ENCODE results near the gene TMEM33. TPM values are rescaled to one million over a fixed set of nuclear protein-coding genes. Genes with fewer than 3 reads are reported as not detected.

Gene TMEM33
- total RNA-seq, 1 experiment from 2014 or later = 81.4 TPM

DNA sequence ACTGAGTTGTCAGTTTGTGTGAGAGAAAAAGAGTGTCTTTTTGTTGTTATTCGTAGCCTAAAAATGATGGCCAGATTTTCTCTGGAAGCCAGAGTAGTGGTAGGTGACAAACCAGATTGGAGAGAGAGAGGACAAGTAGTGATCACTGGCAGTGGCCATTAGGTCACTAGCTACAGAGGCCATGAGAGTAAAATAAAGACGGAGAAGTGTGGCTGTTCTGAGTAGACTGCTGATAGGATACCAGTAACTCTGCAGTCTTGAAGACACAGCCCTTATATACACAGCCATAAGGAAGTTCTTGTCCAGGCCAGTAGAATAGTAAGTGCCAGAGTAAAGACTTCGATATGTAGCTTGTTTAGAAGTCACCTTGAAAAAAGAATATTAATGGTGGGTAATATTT is 62.8 kb downstream of the TMEM33 start:
- Mint-ChIP-seq H3K27me3 (ENCODE audit: low read depth) (no peaks in the 10 kb centered on the region), H3K27ac (peak overlapping the region; percentile 29), H3K4me3 (no peak overlapping the region), H3K9me3 (no peaks in the 10 kb centered on the region), H3K4me1 (no peaks in the 10 kb centered on the region), H3K36me3 (peaks cover 4% of the 10 kb centered on the region; the same call in 1 of the 2 replicates)
- no peak for DNase-seq (ENCODE audit: low spot score)
- ChIA-PET POLR2A (no interaction called here), CTCF (interaction anchor here (0.5 to 0.8 kb wide), 2 partner anchors 40 to 475 kb away, joined by 3 read pairs; no protein-coding TSS in a partner anchor)
- no peak for ATAC-seq
- TF ChIP-seq ZNF671 (CRISPR knock-in tag; IDR thresholded peaks at IDR 0.05) (no peak), OVOL2 (CRISPR knock-in tag; IDR thresholded peaks at IDR 0.05; ENCODE audit: borderline replicate concordance) (no peak), RORB (CRISPR knock-in tag; IDR thresholded peaks at IDR 0.05) (no peak), CREM (CRISPR knock-in tag; IDR thresholded peaks at IDR 0.05) (no peak), ZNF121 (CRISPR knock-in tag; IDR thresholded peaks at IDR 0.05) (no peak), SP1 (CRISPR knock-in tag; conservative IDR thresholded peaks at IDR 0.05) (no peak), ZNF138 (CRISPR knock-in tag; conservative IDR thresholded peaks at IDR 0.05) (no peak)
- TF ChIP-seq, protein P1, sequence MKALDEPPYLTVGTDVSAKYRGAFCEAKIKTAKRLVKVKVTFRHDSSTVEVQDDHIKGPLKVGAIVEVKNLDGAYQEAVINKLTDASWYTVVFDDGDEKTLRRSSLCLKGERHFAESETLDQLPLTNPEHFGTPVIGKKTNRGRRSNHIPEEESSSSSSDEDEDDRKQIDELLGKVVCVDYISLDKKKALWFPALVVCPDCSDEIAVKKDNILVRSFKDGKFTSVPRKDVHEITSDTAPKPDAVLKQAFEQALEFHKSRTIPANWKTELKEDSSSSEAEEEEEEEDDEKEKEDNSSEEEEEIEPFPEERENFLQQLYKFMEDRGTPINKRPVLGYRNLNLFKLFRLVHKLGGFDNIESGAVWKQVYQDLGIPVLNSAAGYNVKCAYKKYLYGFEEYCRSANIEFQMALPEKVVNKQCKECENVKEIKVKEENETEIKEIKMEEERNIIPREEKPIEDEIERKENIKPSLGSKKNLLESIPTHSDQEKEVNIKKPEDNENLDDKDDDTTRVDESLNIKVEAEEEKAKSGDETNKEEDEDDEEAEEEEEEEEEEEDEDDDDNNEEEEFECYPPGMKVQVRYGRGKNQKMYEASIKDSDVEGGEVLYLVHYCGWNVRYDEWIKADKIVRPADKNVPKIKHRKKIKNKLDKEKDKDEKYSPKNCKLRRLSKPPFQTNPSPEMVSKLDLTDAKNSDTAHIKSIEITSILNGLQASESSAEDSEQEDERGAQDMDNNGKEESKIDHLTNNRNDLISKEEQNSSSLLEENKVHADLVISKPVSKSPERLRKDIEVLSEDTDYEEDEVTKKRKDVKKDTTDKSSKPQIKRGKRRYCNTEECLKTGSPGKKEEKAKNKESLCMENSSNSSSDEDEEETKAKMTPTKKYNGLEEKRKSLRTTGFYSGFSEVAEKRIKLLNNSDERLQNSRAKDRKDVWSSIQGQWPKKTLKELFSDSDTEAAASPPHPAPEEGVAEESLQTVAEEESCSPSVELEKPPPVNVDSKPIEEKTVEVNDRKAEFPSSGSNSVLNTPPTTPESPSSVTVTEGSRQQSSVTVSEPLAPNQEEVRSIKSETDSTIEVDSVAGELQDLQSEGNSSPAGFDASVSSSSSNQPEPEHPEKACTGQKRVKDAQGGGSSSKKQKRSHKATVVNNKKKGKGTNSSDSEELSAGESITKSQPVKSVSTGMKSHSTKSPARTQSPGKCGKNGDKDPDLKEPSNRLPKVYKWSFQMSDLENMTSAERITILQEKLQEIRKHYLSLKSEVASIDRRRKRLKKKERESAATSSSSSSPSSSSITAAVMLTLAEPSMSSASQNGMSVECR (CRISPR knock-in tag; IDR thresholded peaks at IDR 0.05; ENCODE audit: borderline replicate concordance) = no peak

DNA sequence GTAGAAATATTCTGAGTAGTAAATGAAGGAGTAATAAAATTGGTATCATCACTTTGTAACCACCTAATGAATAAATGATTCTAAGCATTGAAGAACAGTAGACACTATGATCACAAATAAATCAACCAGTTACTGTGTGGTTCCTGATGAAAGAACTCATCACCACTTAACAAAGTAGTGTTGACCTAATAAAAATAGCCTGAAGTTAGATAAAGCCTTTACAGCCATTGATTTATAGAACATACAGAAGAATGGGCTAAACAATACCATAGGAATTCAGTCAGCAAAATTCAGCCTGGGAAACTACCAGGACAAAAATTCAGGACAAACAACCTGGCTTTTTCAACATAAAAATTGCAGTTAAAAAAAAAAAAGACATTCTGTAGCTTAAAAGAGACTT is 64.1 kb downstream of the TMEM33 start:
- H3K27ac Mint-ChIP-seq = no peak overlapping the region
- H3K9me3 Mint-ChIP-seq = no peaks in the 10 kb centered on the region
- H3K4me3 Mint-ChIP-seq = no peak overlapping the region
- POLR2A ChIA-PET = no interaction called here
- H3K36me3 Mint-ChIP-seq = peaks cover 4% of the 10 kb centered on the region; the same call in 1 of the 2 replicates
- no peak for DNase-seq (ENCODE audit: low spot score)
- CTCF ChIA-PET = no interaction called here
- no peak for ATAC-seq
- TF ChIP-seq SMAD4 (CRISPR knock-in tag; IDR thresholded peaks at IDR 0.05) (no peak), ZNF121 (CRISPR knock-in tag; IDR thresholded peaks at IDR 0.05) (no peak), CREM (CRISPR knock-in tag; IDR thresholded peaks at IDR 0.05) (no peak), SMAD3 (CRISPR knock-in tag; IDR thresholded peaks at IDR 0.05; ENCODE audit: borderline replicate concordance) (no peak), OVOL2 (CRISPR knock-in tag; IDR thresholded peaks at IDR 0.05; ENCODE audit: borderline replicate concordance) (no peak), NFATC4 (CRISPR knock-in tag; IDR thresholded peaks at IDR 0.05) (no peak), ZNF138 (CRISPR knock-in tag; conservative IDR thresholded peaks at IDR 0.05) (no peak)
- TF ChIP-seq, protein P2, sequence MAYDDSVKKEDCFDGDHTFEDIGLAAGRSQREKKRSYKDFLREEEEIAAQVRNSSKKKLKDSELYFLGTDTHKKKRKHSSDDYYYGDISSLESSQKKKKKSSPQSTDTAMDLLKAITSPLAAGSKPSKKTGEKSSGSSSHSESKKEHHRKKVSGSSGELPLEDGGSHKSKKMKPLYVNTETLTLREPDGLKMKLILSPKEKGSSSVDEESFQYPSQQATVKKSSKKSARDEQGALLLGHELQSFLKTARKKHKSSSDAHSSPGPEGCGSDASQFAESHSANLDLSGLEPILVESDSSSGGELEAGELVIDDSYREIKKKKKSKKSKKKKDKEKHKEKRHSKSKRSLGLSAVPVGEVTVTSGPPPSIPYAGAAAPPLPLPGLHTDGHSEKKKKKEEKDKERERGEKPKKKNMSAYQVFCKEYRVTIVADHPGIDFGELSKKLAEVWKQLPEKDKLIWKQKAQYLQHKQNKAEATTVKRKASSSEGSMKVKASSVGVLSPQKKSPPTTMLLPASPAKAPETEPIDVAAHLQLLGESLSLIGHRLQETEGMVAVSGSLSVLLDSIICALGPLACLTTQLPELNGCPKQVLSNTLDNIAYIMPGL (CRISPR knock-in tag; IDR thresholded peaks at IDR 0.05) = no peak
- TF ChIP-seq, protein P3, sequence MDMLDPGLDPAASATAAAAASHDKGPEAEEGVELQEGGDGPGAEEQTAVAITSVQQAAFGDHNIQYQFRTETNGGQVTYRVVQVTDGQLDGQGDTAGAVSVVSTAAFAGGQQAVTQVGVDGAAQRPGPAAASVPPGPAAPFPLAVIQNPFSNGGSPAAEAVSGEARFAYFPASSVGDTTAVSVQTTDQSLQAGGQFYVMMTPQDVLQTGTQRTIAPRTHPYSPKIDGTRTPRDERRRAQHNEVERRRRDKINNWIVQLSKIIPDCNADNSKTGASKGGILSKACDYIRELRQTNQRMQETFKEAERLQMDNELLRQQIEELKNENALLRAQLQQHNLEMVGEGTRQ (CRISPR knock-in tag; IDR thresholded peaks at IDR 0.05) = no peak
- TF ChIP-seq, protein P4, sequence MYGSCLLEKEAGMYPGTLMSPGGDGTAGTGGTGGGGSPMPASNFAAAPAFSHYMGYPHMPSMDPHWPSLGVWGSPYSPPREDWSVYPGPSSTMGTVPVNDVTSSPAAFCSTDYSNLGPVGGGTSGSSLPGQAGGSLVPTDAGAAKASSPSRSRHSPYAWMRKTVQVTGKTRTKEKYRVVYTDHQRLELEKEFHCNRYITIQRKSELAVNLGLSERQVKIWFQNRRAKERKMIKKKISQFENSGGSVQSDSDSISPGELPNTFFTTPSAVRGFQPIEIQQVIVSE (CRISPR knock-in tag; IDR thresholded peaks at IDR 0.05; ENCODE audit: borderline replicate concordance) = no peak
- TF ChIP-seq, protein P5, sequence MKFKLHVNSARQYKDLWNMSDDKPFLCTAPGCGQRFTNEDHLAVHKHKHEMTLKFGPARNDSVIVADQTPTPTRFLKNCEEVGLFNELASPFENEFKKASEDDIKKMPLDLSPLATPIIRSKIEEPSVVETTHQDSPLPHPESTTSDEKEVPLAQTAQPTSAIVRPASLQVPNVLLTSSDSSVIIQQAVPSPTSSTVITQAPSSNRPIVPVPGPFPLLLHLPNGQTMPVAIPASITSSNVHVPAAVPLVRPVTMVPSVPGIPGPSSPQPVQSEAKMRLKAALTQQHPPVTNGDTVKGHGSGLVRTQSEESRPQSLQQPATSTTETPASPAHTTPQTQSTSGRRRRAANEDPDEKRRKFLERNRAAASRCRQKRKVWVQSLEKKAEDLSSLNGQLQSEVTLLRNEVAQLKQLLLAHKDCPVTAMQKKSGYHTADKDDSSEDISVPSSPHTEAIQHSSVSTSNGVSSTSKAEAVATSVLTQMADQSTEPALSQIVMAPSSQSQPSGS (CRISPR knock-in tag; IDR thresholded peaks at IDR 0.05; ENCODE audit: borderline replicate concordance, low read depth) = no peak
- no peaks in the 10 kb centered on the region for H3K27me3 Mint-ChIP-seq (ENCODE audit: low read depth)
- no peaks in the 10 kb centered on the region for H3K4me1 Mint-ChIP-seq

Data from WTC11 (cell line).